ENCODE data around the gene ZCCHC24.

ZCCHC24 gene

DNA sequence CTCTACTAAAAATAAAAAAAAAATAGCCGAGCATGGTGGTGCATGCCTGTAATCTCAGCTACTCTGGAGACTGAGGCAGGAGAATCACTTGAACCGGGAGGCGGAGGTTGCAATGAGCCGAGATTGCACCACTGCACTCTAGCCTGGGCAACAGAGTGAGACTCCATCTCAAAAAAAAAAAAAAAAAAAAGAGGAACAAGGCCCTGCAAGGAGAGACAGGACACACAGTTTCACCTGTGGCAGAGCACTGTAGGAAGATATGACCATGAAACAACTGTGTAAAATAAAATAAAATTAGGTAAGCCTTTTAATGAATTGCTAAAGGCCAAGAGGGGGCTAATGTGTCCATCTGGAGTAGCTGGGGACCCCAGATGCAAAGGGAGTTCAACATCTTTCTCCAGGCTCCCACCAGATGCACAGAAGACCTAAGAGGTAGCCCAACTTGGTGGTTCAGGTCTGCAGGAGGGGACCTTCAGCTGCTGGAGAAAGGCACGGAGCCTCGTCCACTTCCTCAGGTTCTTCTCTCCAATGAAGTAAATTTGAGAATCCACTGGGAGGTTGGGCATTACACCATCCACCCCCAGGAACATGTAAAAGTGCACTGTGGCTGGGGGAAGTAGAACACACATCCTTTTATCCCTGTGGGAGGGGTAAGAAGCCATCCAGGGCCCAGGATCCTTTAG, 85.5 kb downstream of the ZCCHC24 start:
- DNase-seq (ENCODE audit: low spot score): no peak

DNA sequence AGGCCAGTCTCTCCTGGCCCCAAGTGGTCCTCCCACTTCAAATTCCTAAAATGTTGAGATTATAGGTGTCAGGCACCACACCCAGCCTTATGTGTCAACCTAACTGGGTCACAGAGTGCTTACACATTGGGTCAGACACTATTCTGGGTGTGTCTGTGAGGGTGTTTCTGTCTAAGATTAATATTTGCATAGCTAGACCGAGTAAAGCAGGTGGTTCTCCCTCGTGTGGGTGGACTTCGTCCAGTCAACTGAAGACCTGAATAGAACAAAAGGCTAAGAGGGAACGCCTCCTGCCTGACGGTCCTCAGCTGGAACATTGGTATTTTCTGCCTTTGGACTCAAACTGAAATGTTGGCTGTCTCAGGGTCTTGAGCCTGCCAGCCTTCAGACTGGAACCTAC, 86.6 kb downstream of the ZCCHC24 start:
- no peak for DNase-seq (ENCODE audit: low spot score)

DNA sequence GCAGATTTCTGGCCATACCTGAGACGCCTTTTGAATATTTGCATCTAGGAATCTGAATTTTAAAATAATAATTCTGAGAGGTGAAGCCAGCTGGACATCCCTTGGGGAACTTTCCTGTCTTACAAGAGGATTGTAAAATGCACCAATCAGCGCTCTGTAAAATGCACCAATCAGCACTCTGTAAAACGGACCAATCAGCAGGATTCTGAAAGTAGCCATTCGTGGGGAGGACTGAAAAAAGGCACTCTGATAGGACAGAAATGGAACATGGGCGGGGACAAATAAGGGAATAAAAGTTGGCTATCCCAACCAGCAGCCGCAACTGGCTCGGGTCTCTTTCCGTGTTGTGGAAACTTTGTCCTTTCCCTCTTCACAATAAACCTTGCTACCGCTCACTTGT, 88.2 kb downstream of the ZCCHC24 start:
- DNase-seq (ENCODE audit: low spot score): no peak

DNA sequence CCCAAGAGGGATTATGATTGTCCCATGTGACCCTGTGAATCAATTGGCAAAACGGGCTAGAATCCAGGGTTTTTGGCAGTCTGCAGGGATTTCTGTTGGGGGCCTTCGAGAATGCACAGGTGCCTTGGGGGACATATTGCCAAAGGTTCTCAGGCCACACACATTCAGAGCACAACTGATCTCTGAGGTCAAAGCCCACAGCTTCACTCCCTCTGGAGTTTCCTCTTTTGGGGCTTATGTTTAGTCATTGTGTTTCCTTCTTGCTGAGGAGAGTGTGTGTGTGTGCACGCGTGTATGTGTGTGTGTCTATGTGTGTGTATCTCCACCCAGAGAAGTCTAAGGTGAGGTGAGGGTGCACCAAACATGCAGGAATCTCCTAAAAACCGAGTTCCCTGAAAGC, 89.3 kb downstream of the ZCCHC24 start:
- no peak for DNase-seq (ENCODE audit: low spot score)

DNA sequence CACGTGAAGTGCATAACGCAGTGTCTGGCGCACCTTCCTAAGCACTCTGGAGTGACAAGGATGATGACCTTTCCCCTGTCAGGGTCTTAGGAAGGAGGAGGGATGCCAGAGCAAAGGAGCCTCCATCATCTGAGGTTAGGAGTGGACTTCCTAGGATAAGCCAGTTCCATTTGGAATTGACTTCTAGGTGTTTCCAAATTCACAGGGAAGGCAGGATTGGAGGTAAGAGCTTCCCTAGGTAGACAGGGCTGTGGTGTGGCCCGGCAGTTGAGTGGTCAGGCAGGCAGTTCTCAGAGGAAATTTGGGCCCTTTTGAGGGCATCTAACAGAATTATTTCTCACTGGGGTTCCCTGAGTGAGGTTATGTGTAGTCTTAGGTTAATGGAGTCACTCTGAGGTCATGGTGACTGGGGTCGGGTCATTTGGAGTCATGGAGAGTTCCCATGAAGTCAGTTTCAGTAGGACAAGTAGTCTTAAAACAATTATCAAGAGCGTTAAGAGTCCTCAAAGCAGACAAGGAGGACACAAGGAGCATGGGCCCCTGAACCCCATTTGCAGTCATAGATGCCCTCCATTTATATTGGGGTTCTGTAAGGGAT, 89.9 kb downstream of the ZCCHC24 start:
- no peak for DNase-seq (ENCODE audit: low spot score)

DNA sequence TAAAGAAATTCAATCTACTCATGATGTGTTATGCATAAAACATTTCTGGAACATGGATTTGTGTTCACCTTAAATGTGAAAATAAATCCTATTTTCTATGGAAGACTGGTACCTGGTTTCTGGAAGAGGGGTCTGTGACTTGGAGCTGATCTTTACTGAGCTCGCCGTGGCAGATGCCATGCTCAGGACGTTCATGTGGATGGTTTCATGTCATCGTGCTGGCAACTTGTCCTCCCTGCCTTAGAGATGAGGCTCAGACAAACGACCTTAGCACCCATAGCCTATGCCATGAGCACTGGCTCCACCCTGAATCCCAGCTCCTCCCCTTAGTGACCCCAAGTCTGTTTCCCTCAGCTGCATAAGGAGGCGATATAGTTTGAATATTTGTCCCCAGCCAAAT, 90.8 kb downstream of the ZCCHC24 start:
- no peak for DNase-seq (ENCODE audit: low spot score)

DNA sequence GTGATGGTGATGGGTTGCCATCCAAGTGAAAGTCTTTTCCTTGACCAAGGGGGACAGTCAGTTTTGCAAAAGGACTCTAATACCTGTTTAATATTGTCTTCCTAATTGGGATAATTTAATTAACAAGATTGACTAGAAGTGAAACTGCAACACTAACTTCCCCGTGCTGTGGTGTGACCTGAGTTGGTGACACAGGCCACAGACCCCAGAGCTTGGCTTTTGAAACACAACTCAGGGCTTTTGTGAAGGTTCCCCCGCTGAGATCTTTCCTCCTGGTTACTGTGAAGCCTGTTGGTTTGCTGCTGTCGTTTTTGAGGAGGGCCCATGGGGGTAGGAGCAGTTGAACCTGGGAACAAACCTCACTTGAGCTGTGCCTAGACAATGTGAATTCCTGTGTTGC, 91.3 kb downstream of the ZCCHC24 start:
- DNase-seq (ENCODE audit: low spot score): no peak

DNA sequence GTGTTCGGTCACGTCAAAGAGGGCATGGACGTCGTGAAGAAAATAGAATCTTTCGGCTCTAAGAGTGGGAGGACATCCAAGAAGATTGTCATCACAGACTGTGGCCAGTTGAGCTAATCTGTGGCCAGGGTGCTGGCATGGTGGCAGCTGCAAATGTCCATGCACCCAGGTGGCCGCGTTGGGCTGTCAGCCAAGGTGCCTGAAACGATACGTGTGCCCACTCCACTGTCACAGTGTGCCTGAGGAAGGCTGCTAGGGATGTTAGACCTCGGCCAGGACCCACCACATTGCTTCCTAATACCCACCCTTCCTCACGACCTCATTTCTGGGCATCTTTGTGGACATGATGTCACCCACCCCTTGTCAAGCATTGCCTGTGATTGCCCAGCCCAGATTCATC, 91.7 kb downstream of the ZCCHC24 start:
- no peak for DNase-seq (ENCODE audit: low spot score)

DNA sequence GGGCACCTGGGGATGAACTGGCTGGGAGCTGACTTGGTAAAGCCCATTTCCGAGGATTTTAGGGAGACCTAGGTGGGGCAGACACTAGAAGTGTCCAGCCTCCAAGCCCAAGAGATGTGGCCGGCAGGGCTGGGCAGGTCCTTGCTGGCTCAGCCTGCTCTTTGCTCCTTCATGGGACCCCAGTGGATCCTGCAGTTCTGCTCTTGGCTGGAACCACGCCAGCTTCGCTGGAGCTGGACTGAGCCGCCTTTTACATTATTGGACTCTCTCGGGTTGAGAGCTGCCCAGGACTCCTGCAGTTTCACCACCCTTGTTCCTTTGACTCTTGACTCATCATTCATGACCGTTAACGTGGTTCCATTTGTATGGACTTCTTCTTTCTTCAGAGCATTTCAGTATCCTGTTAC, 92.4 kb downstream of the ZCCHC24 start:
- no peak for DNase-seq (ENCODE audit: low spot score)

DNA sequence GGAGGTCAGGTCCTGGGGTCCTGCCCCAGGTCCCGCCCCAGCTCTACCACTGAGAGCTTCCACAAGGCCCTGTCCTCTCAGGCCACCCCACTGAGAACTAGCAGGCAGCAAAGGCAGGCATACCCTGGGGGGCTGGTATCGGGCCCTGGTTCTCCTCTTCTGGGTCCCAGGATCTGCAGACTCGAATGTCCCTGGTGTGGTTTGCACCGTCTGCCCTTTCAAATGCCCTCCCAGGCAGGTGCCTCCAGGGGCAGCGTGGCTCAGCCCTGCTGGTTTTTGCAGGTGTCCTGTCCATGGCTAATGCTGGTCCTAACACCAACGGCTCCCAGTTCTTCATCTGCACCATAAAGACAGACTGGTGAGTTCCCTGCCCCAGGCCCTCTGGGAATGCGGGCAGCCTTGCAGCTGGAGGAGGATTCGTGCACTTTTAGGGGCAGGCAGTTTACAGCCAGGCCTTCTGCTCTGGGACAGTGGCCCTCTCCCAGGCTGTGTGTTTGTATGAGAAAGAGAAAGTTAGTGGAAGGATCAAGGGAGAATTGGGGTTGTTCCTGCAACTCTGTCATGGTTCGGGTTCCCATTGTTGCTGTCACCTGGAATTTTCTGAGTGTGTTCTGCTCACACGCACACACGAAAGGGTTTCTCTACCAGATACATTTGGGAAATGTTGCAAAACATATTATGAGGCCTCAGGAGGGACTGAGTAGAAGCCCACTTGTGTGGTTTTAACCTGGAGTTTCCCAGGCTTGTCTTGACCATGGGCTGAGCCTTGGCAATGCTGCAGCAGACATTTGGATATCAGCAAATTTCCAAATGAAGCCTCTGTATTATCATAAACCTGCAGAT, 93.2 kb downstream of the ZCCHC24 start:
- no peak for DNase-seq (ENCODE audit: low spot score)

DNA sequence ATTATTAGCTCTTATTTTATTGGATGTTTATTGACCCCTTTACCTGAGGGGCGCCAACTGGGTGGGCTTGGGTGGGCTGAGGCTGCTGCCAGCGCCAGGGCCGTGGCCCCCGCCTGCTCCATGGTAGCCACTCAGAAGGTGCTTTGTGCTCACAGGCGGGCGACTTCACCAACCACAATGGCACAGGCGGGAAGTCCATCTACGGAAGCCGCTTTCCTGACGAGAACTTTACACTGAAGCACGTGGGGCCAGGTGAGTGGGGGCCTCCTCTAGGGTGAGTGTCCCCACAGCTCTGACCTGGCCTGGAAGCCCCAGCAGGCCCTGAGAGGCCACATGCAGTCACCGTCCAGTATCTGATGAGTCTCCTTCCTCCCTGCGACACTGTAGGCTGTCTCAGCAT, 94.1 kb downstream of the ZCCHC24 start:
- DNase-seq (ENCODE audit: low spot score): no peak

DNA sequence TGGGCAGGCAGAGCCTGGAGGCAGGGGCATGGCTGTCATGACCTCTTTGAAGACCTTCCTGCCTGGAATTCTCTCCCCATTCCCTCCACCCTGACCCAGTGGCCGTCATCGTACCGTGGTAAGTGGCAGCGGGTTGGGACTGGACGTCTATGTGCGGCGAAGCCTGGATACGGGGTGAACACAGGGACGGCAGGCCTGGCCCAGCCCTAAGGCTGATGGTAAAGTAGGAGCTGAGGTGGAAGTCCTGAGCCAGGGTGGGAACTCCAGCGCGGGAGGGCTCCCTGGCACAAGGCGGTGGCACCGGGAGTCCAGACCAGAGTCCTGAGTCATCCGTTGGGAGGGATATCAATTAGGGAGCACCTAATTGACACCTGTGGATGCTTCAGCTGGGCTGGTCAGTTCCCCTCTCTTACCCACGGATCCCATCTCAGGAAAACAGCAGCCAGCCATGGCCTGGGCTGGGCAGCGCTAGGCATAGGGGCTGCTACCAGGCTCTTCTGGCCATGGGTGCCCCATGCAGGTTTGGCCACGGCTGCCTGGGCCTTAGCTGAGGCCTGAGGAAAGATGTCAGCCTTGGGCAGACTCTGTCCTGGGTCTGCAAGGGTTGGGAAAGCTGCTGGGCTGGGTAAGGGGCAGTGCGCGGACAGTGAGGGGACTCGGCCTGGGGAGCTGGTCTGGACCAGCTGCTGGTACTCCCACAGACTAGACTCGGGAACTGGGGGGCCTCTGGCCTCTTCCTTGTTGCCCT, 94.8 kb downstream of the ZCCHC24 start:
- DNase-seq (ENCODE audit: low spot score): no peak

DNA sequence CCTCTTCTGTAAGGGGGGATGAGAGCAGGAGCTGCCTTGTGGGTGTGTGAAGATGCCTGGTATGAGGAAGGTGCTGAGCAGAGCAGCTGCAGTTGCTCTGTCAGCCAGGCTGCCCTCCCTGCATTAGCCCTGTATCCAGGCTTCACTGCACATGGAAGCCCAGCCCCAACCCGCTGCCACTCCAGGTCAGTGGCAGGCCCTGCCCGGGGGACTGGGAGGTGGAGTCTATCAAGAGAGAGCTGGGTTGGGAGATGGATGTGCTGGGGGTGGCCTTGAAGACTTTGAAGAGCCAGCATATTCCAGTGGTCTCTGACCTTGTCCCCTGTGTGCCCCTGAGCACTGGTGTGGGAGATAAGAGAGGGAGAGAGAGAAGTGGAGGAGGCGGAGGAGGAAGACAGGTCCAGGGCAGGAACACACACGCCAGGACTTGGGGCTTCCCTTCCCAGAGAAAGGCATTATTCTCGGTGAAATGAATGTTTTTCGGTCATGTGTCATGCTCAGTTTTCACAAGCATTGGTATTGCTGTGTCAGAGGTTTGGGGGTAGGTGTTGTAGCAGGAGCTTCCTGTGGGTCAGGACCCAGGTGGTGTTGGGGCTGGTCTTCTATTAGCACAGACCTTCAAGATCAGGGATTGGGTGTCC, 95.5 kb downstream of the ZCCHC24 start:
- no peak for DNase-seq (ENCODE audit: low spot score)

DNA sequence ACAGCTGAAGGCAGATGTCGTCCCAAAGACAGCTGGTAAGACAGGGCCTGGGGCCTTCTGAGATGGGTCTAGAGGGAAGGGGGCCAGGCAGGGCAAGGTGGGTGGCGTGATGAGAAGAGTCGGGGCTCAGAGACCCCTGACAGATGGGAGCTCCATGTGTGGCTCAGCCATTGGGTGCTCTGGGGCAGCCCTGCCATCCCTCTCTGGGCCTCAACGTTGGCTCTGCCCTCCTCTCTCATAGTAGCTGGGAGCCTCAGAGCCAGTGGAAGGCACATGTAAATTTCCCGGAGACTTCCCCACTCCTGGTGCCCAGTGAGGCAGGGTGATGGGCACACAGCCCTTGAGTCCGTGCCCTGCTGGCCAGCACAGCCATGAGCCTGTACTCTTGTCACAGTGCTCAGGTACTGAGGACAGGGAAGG, 96.3 kb downstream of the ZCCHC24 start:
- DNase-seq (ENCODE audit: low spot score): no peak

DNA sequence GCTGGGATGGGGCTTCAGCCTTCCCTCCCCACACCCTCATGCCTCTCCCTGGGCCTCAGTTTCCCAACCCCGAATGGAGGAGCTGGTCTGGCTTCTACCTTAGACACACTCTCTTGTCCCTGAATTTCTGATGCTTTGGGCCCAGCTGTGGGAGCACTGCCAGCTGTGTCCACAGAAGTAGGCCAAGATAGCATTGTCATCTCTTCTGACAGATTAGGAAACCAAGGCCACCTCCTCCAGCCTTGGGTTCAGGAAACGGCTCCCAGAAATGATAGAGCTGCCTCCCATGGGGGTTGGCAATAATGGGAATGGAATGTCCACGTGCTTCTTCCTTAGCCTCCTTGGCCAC, 96.8 kb downstream of the ZCCHC24 start:
- DNase-seq (ENCODE audit: low spot score): peak; percentile 12

DNA sequence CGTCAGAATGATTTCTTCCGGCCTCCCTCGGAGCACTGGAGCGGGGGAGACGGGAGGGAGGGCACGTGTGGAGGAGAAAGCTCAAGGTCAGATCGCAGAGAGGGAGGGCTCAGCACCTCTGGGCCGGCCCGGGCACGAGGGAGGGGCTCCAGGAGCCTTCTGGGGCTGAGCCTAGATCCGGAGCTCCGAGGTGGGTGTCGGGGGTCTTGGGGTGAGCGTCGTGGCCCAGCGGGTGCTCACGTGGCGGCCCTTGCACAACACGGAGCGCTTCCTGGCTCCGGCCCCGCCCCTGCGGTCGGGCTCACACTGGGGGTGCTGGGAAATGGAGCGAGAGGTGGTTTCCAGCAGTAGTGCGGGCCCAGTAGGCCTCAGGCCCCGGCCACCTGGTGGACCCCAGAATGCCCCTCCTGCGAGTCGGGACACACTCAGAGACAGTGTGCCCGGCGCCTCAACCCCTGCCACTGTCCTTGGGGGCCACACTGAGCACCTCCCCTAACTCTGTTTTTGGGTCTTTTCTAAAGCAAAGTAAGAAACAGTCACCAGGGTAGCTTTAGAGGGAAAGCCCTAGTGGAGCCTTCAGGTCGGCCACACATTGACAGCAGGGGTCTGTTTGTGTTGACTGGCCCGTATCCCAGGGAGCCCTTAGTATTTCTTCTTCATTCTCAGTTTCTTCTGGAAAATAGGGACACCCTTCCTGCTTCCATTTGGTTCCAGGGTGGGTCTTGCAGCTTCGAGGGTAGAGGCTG, 97.4 kb downstream of the ZCCHC24 start:
- DNase-seq (ENCODE audit: low spot score): peak; percentile 57

DNA sequence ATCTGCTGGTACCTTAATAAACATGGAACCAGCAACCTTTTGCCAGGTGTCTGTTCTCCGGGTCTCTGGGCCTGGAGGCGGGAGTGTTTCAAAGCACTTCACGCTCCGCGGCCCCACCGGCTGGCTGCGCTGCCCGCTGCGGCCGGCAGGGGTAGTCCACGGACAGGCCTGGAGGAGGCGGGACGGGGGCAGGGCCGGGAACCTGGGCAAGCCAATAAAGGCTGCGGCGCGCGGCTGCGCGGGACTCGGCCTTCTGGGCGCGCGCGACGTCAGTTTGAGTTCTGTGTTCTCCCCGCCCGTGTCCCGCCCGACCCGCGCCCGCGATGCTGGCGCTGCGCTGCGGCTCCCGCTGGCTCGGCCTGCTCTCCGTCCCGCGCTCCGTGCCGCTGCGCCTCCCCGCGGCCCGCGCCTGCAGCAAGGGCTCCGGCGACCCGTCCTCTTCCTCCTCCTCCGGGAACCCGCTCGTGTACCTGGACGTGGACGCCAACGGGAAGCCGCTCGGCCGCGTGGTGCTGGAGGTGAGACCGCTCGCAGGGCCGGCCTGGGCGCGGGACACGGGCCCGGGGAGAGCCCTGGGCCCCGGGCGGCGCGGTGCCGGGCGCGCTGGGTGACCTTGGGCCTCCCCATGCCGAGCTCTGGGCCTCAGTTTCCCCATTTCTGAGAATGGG, 98.1 kb downstream of the ZCCHC24 start, which contains the start of gene PPIF:
TSS of gene PPIF (plus strand) at position 244 of the 668 bp plus-strand sequence. CDS start at position 324, 80 bp downstream.
- DNase-seq (ENCODE audit: low spot score): peak; percentile 91

DNA sequence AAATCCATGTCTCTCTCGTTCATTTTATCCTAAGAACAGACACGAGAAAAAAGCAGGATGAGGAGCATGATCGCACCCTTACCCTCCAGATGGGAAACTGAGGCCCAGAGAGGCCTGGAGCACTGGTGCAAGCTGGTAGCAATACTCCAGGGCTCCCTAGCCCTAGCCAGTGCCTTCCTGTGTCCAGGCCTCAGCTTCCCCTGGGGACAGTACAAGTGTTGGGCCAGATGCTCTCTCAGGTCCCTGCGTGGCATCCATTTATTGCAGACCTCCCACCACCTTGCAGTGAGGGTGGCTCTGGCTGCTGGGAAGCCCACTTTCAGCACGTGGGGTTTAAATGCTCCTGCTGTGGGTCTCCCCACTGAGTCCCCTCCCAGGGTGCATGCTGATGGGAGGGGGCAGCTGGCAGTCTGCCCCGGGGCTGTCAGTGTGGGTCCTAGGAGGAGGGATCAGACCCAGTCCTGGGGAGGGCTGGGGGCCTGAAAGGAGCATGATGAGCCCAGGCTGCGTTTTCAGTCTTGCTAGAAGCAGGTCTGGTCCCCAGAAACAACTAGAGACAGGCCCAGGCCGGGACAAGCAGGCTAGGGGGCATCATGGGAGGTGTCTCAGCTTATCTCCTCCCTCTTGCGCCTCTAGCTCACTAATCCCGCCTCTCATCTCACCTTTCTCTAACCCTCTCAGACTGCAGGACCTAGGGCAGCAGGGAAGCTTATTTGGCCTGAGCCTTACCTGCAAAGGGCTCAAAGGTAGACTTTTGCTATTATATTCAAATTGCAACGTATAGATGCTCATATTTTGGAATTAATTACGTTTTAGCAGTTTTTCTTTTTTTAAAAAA, 98.8 kb downstream of the ZCCHC24 start:
- peak; percentile 4 for DNase-seq (ENCODE audit: low spot score)

DNA sequence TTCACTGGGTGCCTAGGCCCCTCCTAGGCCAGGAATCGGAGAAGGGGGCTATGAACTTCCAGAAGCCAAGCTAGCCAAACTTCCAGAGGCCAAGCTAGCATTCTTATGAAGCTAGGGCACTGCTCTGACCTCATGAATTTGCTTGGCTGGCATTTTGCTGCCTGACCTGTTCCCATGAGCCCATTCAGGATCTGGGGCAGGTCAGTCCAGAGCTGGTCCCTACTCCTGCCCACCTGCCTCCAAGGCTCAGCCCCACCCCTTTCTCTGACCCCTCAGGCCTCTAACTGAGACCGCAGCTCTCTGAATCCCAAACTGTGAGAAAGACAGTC, 99.4 kb downstream of the ZCCHC24 start:
- no peak for DNase-seq (ENCODE audit: low spot score)
